ENCODE measurements around the gene FNDC11. TPM values are rescaled to one million over a fixed set of nuclear protein-coding genes. Genes with fewer than 3 reads are reported as not detected.

The FNDC11 gene
- total RNA-seq, 1 experiment from 2014 or later = 2.5 TPM

GRCh38 chr20:63518946-63519667 is 34.9 kb upstream of the FNDC11 start:
- Histone ChIP-seq H3K56ac (ENCODE audit: insufficient read length, low read depth, low read length) (no peak overlapping the region), H3K4me1 (ENCODE audit: insufficient read depth, low read length) (no peaks in the 10 kb centered on the region; the same call in 1 of the 2 replicates), H2AFZ (ENCODE audit: low read length) (no peak overlapping the region), H3K79me2 (ENCODE audit: insufficient read depth, low read length) (no peaks in the 10 kb centered on the region; the same call in 1 of the 2 replicates), H3K9me3 (ENCODE audit: control insufficient read depth, low read depth, low read length) (no peaks in the 10 kb centered on the region), H3K23me2 (ENCODE audit: insufficient read length, low read depth, low read length, poor library complexity, severe bottlenecking) (peaks cover 10% of the 10 kb centered on the region), H2BK12ac (ENCODE audit: insufficient read length, low read depth, low read length) (no peak overlapping the region), H4K5ac (ENCODE audit: insufficient read length, low read depth, low read length) (peak overlapping the region; percentile 64), H2BK20ac (ENCODE audit: low read depth, low read length, poor library complexity, severe bottlenecking) (no peak overlapping the region), H2AK5ac (ENCODE audit: insufficient read length, low read length) (no peak overlapping the region), H3K79me1 (ENCODE audit: insufficient read depth, low read depth, low read length, poor library complexity, severe bottlenecking) (peaks cover 4% of the 10 kb centered on the region), H3K18ac (ENCODE audit: insufficient read length, low read depth, low read length) (peak overlapping the region; percentile 39), H3K4me2 (ENCODE audit: insufficient read depth, insufficient read length, low read length) (peak overlapping the region; percentile 72), H3K14ac (ENCODE audit: insufficient read depth, low read length) (peak overlapping the region; percentile 78), H2BK15ac (ENCODE audit: low read depth, low read length) (no peak overlapping the region), H2BK120ac (ENCODE audit: low read depth, low read length, poor library complexity, severe bottlenecking) (no peak overlapping the region), H3K27me3 (ENCODE audit: insufficient read depth, low read length) (no peaks in the 10 kb centered on the region), H3K23ac (ENCODE audit: insufficient read length, low read depth, low read length) (no peak overlapping the region), H3K9ac (ENCODE audit: extremely low read depth, insufficient read length, low read length) (no peak overlapping the region), H2BK5ac (ENCODE audit: insufficient read length, low read length) (no peak overlapping the region), H3K27ac (ENCODE audit: insufficient read length, low read depth, low read length) (no peak overlapping the region), H4K8ac (replicated peaks; ENCODE audit: insufficient read length, low read depth, low read length) (no peak overlapping the region), H4K91ac (ENCODE audit: insufficient read length, low read depth, low read length) (no peak overlapping the region), H4K20me1 (ENCODE audit: control insufficient read depth, insufficient read depth, insufficient read length) (no peaks in the 10 kb centered on the region), H3T11ph (ENCODE audit: low read length) (no peak overlapping the region), H3K4ac (ENCODE audit: low read depth, low read length) (no peak overlapping the region)
- peak; percentile 41 for DNase-seq
- H3K27me3 Mint-ChIP-seq (ENCODE audit: low read depth) = peaks cover 19% of the 10 kb centered on the region
- peaks cover 16 to 50% (median 22%) of the 10 kb centered on the region in 3 experiments; a peak in 6 of 7 replicates for H3K36me3 Mint-ChIP-seq (ENCODE audit: insufficient read depth in 1 of 3, low read depth in 3 of 3)
- no CpG with 5 or more reads among the region's 32 CpGs for WGBS (ENCODE audit: extremely low coverage, insufficient read length, low lambda C conversion rate)
- H3K9me3 Mint-ChIP-seq = peaks cover 7 to 21% of the 10 kb centered on the region in 2 experiments; a peak in 4 of 5 replicates
- H3K4me1 Mint-ChIP-seq = peaks cover 2 to 25% of the 10 kb centered on the region in 2 experiments; a peak in 2 of 4 replicates
- no peak overlapping the region for H3K27ac Mint-ChIP-seq
- peak overlapping the region; percentile 63 to 85 for H3K4me3 Mint-ChIP-seq
- TF ChIP-seq, protein P1, sequence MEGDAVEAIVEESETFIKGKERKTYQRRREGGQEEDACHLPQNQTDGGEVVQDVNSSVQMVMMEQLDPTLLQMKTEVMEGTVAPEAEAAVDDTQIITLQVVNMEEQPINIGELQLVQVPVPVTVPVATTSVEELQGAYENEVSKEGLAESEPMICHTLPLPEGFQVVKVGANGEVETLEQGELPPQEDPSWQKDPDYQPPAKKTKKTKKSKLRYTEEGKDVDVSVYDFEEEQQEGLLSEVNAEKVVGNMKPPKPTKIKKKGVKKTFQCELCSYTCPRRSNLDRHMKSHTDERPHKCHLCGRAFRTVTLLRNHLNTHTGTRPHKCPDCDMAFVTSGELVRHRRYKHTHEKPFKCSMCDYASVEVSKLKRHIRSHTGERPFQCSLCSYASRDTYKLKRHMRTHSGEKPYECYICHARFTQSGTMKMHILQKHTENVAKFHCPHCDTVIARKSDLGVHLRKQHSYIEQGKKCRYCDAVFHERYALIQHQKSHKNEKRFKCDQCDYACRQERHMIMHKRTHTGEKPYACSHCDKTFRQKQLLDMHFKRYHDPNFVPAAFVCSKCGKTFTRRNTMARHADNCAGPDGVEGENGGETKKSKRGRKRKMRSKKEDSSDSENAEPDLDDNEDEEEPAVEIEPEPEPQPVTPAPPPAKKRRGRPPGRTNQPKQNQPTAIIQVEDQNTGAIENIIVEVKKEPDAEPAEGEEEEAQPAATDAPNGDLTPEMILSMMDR (conservative IDR thresholded peaks at IDR 0.05) = peak; percentile 10; the same call in 1 of the 3 replicates
